Measurements from ENCODE around the gene TCF4.

TCF4 gene

DNA sequence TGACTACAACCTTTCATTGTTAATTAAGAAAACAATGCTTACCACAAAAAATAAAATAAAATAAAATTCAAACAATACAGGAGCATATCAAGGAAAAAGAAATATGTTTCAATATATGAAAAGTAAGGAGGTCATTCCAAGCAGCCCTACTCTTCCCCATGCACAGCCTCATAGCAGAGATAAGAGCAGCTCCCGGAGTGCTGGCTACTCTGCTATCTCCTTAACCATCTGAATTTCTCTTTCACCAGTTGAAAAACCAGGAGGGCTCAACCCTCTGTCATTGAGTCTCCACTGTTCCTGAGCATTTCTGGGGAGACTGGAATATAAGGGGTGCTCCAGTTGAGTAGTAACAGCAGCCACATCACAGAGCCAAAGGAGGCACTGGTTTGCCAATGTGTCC, 201.4 kb downstream of the TCF4 start:
- DNase-seq (ENCODE audit: low read depth, low spot score): no peak

DNA sequence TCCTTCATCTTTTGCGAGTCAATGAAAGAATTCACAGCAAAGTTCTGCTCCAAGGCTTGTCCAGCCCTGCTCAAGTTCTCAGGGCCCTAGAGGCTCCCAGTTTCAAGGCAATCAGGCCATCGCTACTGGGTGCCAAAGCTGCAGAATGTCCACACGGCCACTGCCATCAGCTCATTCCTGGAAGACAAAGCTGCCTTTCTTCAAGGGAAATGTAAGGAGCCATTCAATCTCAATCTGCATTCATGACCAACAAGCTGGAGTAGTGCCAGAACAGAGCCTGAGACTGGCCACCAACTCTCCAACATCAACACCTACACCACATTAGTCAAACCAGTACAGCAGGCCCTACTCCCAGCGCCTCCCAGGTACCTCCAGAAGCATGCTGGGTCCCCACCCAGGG, 202.2 kb downstream of the TCF4 start:
- no peak for DNase-seq (ENCODE audit: low read depth, low spot score)

- no peak for DNase-seq (ENCODE audit: low read depth, low spot score)
Observed at GRCh38 chr18:55384551-55385275, 203.3 kb downstream of the TCF4 start.

GRCh38 chr18:55384115-55384514, 203.9 kb downstream of the TCF4 start:
- no peak for DNase-seq (ENCODE audit: low read depth, low spot score)

- no peak for DNase-seq (ENCODE audit: low read depth, low spot score)
Observed at GRCh38 chr18:55382277-55382805, 205.7 kb downstream of the TCF4 start.

DNA sequence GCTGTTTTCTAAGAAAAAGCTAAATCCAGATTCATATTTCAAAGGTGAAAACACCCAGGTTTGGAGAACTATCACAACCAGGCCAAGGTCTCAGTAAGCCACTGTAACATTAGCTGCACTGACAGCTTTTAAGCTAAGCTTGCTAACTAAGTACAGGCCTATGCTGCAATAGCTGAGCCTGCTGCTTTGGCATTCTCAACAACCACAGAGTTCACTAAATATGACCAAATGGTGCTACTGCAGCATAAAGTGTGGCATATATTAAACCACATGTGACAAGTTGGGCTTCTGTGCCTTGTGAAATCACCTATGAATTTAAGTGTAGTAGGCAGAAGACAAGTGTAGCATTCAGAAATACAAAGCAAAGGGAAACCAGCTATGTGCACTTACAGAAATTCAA, 206.7 kb downstream of the TCF4 start:
- DNase-seq (ENCODE audit: low read depth, low spot score): no peak

- DNase-seq (ENCODE audit: low read depth, low spot score): no peak
Observed at GRCh38 chr18:55380589-55380988, 207.4 kb downstream of the TCF4 start.

DNA sequence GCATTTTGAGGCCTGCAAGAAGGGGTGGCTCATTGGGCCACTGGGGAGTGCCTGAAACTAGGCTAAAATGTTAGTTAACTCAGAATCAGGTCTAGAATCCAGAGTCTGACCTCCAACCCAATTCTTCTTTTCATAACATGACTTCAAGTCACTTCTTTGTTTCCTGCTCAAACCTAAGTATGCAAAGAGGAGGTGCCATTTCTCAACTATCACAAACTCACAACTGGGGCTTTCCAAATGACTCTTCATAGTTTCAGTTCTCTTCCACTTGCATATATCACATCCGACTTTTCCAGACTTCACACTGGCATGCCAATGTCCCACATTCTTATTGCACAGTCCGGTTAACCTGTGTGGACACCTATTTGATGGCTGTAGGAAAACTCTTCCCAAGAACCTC, 211.6 kb downstream of the TCF4 start:
- DNase-seq (ENCODE audit: low read depth, low spot score): no peak

GRCh38 chr18:55375930-55376329, 212.1 kb downstream of the TCF4 start:
- no peak for DNase-seq (ENCODE audit: low read depth, low spot score)

- DNase-seq (ENCODE audit: low read depth, low spot score): no peak
Observed at GRCh38 chr18:55374741-55375140, 213.3 kb downstream of the TCF4 start.

DNA sequence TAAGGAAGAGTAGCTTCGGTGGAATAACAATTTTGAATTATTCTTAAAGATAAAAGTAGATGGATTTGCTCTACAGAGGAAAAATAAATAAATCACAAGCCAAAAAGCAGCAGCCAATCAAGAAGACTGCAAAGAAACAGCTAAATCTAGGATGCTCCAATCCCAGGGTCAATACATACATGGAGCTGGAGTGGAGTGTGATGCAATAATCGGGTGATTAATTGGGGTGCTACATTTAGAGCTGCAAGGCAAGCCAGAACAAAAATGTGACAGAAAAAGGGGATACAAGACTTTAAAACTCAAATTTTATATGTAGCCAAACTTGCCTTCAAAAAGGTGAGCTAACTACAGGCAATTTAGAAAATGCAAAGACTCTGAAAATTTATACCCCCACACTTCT, 215.8 kb downstream of the TCF4 start:
- no peak for DNase-seq (ENCODE audit: low read depth, low spot score)

DNA sequence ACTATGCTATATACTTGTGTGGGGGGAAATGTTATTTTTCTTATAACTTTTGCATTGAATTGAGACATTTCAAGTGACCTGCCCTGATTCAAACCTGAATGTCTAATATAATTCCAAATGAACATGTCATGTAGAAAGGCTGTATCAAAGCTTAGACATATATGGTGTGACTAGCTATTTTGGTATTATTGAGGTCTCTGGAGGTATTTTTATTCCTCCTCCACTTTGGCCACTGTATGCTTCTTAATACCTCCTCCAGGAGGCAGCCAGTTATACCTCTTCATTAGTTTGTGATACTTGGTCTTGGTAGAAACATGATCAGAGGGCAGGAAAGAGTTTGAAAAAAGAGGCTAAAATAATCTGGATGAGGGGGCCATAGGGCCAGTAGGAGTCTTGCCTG, 217.1 kb downstream of the TCF4 start:
- no peak for DNase-seq (ENCODE audit: low read depth, low spot score)

DNA sequence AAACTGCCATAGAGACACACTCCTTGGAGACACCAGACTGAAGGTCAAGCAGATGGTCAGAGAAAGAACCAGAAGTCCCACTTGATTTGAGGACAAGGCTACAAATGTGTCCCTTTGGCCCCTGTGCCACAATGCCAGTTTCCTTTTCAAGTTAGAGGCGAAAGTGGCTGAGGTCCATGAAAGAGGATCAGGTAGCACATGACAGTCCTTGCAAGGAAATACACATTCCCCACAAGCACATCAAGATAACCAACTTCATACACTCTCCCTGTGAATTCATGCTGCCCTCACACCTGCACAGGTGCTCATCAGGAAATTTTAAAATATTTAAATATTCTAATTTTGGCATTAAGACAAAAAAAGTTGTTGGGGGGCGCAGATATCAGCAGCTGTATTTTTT, 218.6 kb downstream of the TCF4 start:
- no peak for DNase-seq (ENCODE audit: low read depth, low spot score)

DNA sequence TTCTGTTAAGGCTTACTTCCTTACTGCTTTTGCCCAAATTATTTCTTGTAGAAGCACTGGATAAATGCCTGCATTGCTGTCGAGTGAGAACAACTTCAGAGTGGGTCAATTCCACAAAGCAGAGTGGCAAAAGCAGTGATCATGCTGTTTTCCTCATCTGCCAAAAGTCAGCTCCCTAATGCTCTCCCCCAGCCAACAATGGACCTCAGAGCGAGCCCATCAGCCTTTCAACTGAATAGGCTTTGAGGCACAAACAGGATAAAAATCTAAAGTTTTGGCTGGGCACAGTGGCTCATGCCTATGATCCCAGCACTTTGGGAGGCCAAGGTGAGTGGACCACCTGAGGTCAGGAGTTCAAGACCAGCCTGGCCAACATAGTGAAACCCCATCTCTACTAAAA, 222.7 kb downstream of the TCF4 start:
- DNase-seq (ENCODE audit: low read depth, low spot score): no peak

DNA sequence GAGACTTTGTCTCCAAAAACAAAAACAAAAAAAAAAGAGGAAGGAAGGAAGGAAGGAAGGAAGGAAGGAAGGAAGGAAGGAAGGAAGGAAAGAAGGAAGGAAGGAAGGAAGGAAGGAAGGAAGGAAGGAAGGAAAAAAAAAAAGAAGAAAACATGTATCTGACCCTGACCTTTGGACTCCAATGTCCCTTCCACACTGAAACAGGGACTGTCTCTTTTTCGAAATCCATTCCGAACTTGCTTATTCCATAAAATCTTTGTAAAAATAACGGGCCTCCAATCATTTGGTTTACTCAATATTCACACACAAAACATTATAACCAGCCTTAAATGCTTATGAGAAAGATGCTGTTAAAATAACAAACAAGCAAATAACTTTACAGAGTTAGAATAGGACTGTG, 225.7 kb downstream of the TCF4 start:
- no peak for DNase-seq (ENCODE audit: low read depth, low spot score)

DNA sequence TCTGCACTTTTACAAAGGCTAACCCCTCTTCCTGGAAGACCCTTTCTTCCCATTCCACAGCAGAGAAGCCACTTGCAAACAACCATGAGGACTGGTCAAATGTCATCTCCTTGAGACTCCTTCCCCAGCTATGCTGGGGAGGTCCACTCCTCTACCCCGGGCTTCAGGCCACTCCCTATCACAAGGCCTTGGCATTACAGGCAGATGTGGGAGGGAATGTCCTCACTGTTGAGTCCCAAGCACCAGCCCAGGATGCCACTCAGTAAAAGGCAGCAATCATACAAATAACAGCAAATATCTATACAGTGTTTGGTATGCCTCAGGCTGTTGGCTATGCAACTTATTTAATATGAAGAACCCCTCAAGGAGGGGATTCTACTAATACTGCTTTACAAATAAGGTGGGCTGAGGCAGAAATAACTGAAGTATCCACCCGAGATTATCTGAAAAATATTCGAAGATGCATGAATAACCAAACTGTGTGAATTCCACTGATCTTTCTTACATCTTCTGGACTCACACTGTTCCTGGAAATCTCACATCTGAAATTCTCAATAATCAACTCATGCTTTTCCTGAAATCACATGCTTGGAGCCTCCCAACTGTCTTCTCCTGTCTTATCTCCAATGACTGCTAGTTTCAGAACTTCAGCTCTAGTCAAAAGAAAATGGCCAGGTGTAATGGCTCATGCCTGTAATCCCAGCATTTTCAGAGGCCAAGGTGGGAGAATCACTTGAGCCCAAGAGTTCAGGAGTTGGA, 226.3 kb downstream of the TCF4 start:
- no peak for DNase-seq (ENCODE audit: low read depth, low spot score)

- DNase-seq (ENCODE audit: low read depth, low spot score): no peak
Observed at GRCh38 chr18:55360061-55360460, 227.9 kb downstream of the TCF4 start.

GRCh38 chr18:55356815-55357214, 231.2 kb downstream of the TCF4 start:
- DNase-seq (ENCODE audit: low read depth, low spot score): no peak

GRCh38 chr18:55355223-55355622, 232.8 kb downstream of the TCF4 start:
- no peak for DNase-seq (ENCODE audit: low read depth, low spot score)

- DNase-seq (ENCODE audit: low read depth, low spot score): no peak
Observed at GRCh38 chr18:55354795-55355194, 233.2 kb downstream of the TCF4 start.

DNA sequence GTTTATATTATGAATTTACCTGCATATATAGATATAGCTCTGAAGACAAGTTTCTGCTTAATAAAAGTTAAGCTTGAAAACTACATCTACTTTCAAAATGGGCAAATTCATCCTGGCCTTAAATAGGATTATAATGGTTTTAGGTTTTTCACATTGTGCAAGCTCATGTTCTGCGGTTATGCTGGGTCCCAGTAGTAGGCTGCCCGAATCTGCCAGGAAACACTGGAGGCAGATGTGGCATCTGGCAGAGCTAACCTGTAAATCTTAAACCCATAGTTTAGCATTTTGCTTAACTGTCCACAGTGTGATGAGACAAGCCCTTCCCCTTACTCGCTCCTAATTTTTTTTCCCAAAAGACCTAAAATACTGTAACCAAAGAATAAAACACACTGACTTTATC, 234.2 kb downstream of the TCF4 start:
- DNase-seq (ENCODE audit: low read depth, low spot score): no peak

- no peak for DNase-seq (ENCODE audit: low read depth, low spot score)
Observed at GRCh38 chr18:55353391-55353790, 234.6 kb downstream of the TCF4 start.

All from brain pericyte (primary cell).